22Rv1 (cell line): ENCODE results near the gene RAB11FIP2.

Experiments used
- ZFX ChIP-seq: fragments of 450-650 bp; IDR thresholded peaks from 2 replicates; pipeline ENCODE4 v1.6.1; 2017; ENCODE audit warnings: antibody characterized with exemption, borderline replicate concordance
- TF ChIP-seq, protein P1 (sequence below): fragments of 450-650 bp; IDR thresholded peaks from 2 replicates; pipeline ENCODE4 v1.5.1; 2017; ENCODE audit warnings: mild to moderate bottlenecking

- TF ChIP-seq, protein P1, sequence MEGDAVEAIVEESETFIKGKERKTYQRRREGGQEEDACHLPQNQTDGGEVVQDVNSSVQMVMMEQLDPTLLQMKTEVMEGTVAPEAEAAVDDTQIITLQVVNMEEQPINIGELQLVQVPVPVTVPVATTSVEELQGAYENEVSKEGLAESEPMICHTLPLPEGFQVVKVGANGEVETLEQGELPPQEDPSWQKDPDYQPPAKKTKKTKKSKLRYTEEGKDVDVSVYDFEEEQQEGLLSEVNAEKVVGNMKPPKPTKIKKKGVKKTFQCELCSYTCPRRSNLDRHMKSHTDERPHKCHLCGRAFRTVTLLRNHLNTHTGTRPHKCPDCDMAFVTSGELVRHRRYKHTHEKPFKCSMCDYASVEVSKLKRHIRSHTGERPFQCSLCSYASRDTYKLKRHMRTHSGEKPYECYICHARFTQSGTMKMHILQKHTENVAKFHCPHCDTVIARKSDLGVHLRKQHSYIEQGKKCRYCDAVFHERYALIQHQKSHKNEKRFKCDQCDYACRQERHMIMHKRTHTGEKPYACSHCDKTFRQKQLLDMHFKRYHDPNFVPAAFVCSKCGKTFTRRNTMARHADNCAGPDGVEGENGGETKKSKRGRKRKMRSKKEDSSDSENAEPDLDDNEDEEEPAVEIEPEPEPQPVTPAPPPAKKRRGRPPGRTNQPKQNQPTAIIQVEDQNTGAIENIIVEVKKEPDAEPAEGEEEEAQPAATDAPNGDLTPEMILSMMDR = no peak
- no peak for TF ChIP-seq ZFX
Observed at GRCh38 chr10:118058371-118058770, 11.6 kb upstream of the RAB11FIP2 start.
